H1 (cell line): ENCODE results near the gene FOXP2. TPM values are rescaled to one million over a fixed set of nuclear protein-coding genes. Genes with fewer than 3 reads are reported as not detected.

Source experiments
- CTCF ChIA-PET: fragments of 300-600 bp; sonication (Branson Sonifier 250); formaldehyde crosslinking; loops from one replicate; lab custom pipeline; 2021; ENCODE audit not compliant: partially characterized antibody; lab: Charles Lee
- POLR2A ChIA-PET: fragments of 300-600 bp; sonication (Branson Sonifier 250); formaldehyde crosslinking; loops from one replicate; lab custom pipeline; 2021; ENCODE audit warnings: inconsistent platforms; ENCODE audit not compliant: partially characterized antibody; lab: Charles Lee
- DNase-seq, 2 experiments: peaks; one replicate each; pipeline versions ENCODE4 v3.0.0 to v3.0.0-alpha.2; 2010 to 2022; ENCODE audit warnings: low spot score in 2 of 2, low read depth in 1 of 2, mixed read lengths in 1 of 2
- FAIRE-seq: peaks from 2 replicates; lab custom pipeline; 2011; peaks lifted over from hg19 to GRCh38; lab: Jason Lieb, UNC
- H2AFZ ChIP-seq: 2 replicates; pipeline ENCODE4 v1.8.1; 2012; ENCODE audit warnings: low read length, inconsistent platforms
- H2AK5ac ChIP-seq: 2 replicates; pipeline ENCODE4 v1.6.1; 2013; ENCODE audit warnings: low read depth, low read length
- H2BK120ac ChIP-seq: replicated peaks from 2 replicates; pipeline ENCODE3; 2013; ENCODE audit warnings: low read depth, low read length, inconsistent platforms
- H2BK12ac ChIP-seq: 2 replicates; pipeline ENCODE4 v1.6.1; 2013; ENCODE audit warnings: low read depth, low read length
- H2BK15ac ChIP-seq: 2 replicates; pipeline ENCODE4 v1.6.1; 2013; ENCODE audit warnings: low read length
- H2BK20ac ChIP-seq: 2 replicates; pipeline ENCODE4 v1.6.1; 2013; ENCODE audit warnings: low read length
- H2BK5ac ChIP-seq: 2 replicates; pipeline ENCODE4 v1.6.1; 2013; ENCODE audit warnings: low read depth, low read length
- H3K14ac ChIP-seq: 2 replicates; pipeline ENCODE4 v1.6.1; 2013; ENCODE audit warnings: inconsistent platforms; ENCODE audit not compliant: insufficient read length
- H3K18ac ChIP-seq: 2 replicates; pipeline ENCODE4 v1.6.1; 2013; ENCODE audit warnings: low read length; ENCODE audit errors: extremely low read depth
- H3K23ac ChIP-seq: 2 replicates; pipeline ENCODE4 v1.6.1; 2013; ENCODE audit warnings: inconsistent platforms; ENCODE audit not compliant: insufficient read length
- H3K23me2 ChIP-seq: 2 replicates; pipeline ENCODE4 v1.6.1; 2013; ENCODE audit warnings: low read depth, low read length
- H3K27ac ChIP-seq: 2 replicates; pipeline ENCODE4 v1.6.1; 2011; ENCODE audit warnings: low read depth, low read length, inconsistent platforms
- H3K27me3 ChIP-seq, 4 experiments: replicated peaks in 1 of 4; 1 replicate in 1 of 4; 2 replicates in 3 of 4; pipeline versions ENCODE4 v1.6.1 to v1.8.1; 2011 to 2013; ENCODE audit warnings: low read length in 3 of 4, mild to moderate bottlenecking in 3 of 4, inconsistent platforms in 2 of 4, mixed read lengths in 2 of 4, moderate library complexity in 1 of 4; ENCODE audit not compliant: control insufficient read depth in 3 of 4, insufficient read depth in 3 of 4; ENCODE audit errors: extremely low read depth in 1 of 4
- H3K36me3 ChIP-seq, 4 experiments: 2 replicates each; pipeline versions ENCODE4 v1.6.1 to v1.8.1; 2011 to 2013; ENCODE audit warnings: mild to moderate bottlenecking in 4 of 4, low read length in 3 of 4, moderate library complexity in 2 of 4, control low read depth in 1 of 4, inconsistent platforms in 1 of 4; ENCODE audit not compliant: insufficient read depth in 4 of 4, control insufficient read depth in 2 of 4
- H3K4ac ChIP-seq: replicated peaks from 2 replicates; pipeline ENCODE3; 2013; ENCODE audit warnings: low read length, low read depth, mixed read lengths, inconsistent platforms; ENCODE audit not compliant: insufficient read length
- H3K4me1 ChIP-seq, 4 experiments: replicated peaks in 1 of 4; 1 replicate in 1 of 4; 2 replicates in 3 of 4; pipeline versions ENCODE4 v1.6.1 to v1.8.1; 2011 to 2013; ENCODE audit warnings: low read length in 3 of 4, inconsistent platforms in 2 of 4, mixed read lengths in 1 of 4; ENCODE audit not compliant: insufficient read depth in 4 of 4, control insufficient read depth in 3 of 4
- H3K4me2 ChIP-seq, 2 experiments: 2 replicates each; pipeline versions ENCODE4 v1.6.1 to v1.8.1; 2011 to 2013; ENCODE audit warnings: low read depth in 2 of 2, low read length in 2 of 2, control low read depth in 1 of 2, inconsistent platforms in 1 of 2, mild to moderate bottlenecking in 1 of 2; ENCODE audit not compliant: insufficient read depth in 1 of 2
- H3K4me3 ChIP-seq, 4 experiments: fragments of 200-600, 300-600 bp in 1 of 4; sonication (generic), shearing (Covaris generic), sonication (Bioruptor Twin) in 1 of 4; 2 replicates each; pipeline versions ENCODE4 v1.5.1 to v1.8.1; 2011 to 2016; ENCODE audit warnings: low read length in 4 of 4, low read depth in 3 of 4, control low read depth in 2 of 4, inconsistent platforms in 2 of 4, mild to moderate bottlenecking in 2 of 4, mixed read lengths in 1 of 4, moderate library complexity in 1 of 4; ENCODE audit not compliant: insufficient read depth in 2 of 4; ENCODE audit errors: extremely low read depth in 1 of 4
- H3K56ac ChIP-seq: replicated peaks from 2 replicates; pipeline ENCODE3; 2013; ENCODE audit warnings: low read depth, mild to moderate bottlenecking, mixed read lengths, low read length, inconsistent platforms; ENCODE audit not compliant: insufficient read length
- H3K79me1 ChIP-seq: 2 replicates; pipeline ENCODE4 v1.6.1; 2013; ENCODE audit warnings: low read depth, low read length, control low read depth
- H3K79me2 ChIP-seq, 2 experiments: 2 replicates each; pipeline versions ENCODE4 v1.6.1 to v1.8.1; 2012 to 2013; ENCODE audit warnings: low read length in 2 of 2, mild to moderate bottlenecking in 2 of 2, inconsistent platforms in 1 of 2; ENCODE audit not compliant: insufficient read depth in 2 of 2, control insufficient read depth in 1 of 2
- H3K9ac ChIP-seq, 4 experiments: replicated peaks in 1 of 4; 1 replicate in 1 of 4; 2 replicates in 3 of 4; pipeline versions ENCODE4 v1.6.1 to v1.8.1; 2011 to 2013; ENCODE audit warnings: low read depth in 3 of 4, low read length in 3 of 4, control low read depth in 2 of 4, mild to moderate bottlenecking in 2 of 4, moderate library complexity in 2 of 4, inconsistent platforms in 1 of 4; ENCODE audit errors: extremely low read depth in 1 of 4
- H3K9me3 ChIP-seq, 2 experiments: 2 replicates each; pipeline versions ENCODE4 v1.6.1 to v1.8.1; 2012 to 2013; ENCODE audit warnings: mild to moderate bottlenecking in 2 of 2, moderate library complexity in 2 of 2, control low read depth in 1 of 2, inconsistent platforms in 1 of 2, low read depth in 1 of 2, low read length in 1 of 2, mixed read lengths in 1 of 2; ENCODE audit not compliant: insufficient read depth in 2 of 2
- H4K20me1 ChIP-seq, 2 experiments: replicated peaks in 1 of 2; 2 replicates each; pipeline versions ENCODE3 to v1.8.1; 2011 to 2013; ENCODE audit warnings: inconsistent platforms in 2 of 2, low read length in 2 of 2, mild to moderate bottlenecking in 1 of 2; ENCODE audit not compliant: insufficient read depth in 2 of 2, control insufficient read depth in 1 of 2
- H4K5ac ChIP-seq: 2 replicates; pipeline ENCODE4 v1.6.1; 2013; ENCODE audit warnings: low read length, low read depth, mixed read lengths, inconsistent platforms; ENCODE audit not compliant: insufficient read length
- H4K8ac ChIP-seq: 2 replicates; pipeline ENCODE4 v1.8.0; 2013; ENCODE audit warnings: mild to moderate bottlenecking, moderate library complexity, low read length, inconsistent platforms; ENCODE audit not compliant: insufficient read depth; ENCODE audit errors: extremely low read depth
- H4K91ac ChIP-seq: replicated peaks from 2 replicates; pipeline ENCODE3; 2013; ENCODE audit warnings: low read length, mixed read lengths, inconsistent platforms; ENCODE audit not compliant: insufficient read length
- ATF3 ChIP-seq: IDR thresholded peaks from 2 replicates; pipeline ENCODE4 v1.6.1; 2011; ENCODE audit warnings: low read depth, mild to moderate bottlenecking, low read length; ENCODE audit not compliant: insufficient read depth
- MAFK ChIP-seq: IDR thresholded peaks from 2 replicates; pipeline ENCODE4 v1.6.1; 2012; ENCODE audit warnings: low read depth, mild to moderate bottlenecking, improper control_type of control experiment, low read length
- NRF1 ChIP-seq: IDR thresholded peaks from 2 replicates; pipeline ENCODE4 v1.6.1; 2011; ENCODE audit warnings: mild to moderate bottlenecking, low read depth, low read length, improper control_type of control experiment
- RFX5 ChIP-seq: IDR thresholded peaks from 2 replicates; pipeline ENCODE4 v1.6.1; 2011; ENCODE audit warnings: low read depth, low read length, improper control_type of control experiment, borderline replicate concordance
- RXRA ChIP-seq: IDR thresholded peaks from 2 replicates; pipeline ENCODE4 v1.6.1; 2011; ENCODE audit warnings: low read depth, mild to moderate bottlenecking, low read length, moderate library complexity; ENCODE audit not compliant: insufficient read depth
- SRF ChIP-seq: IDR thresholded peaks from 2 replicates; pipeline ENCODE4 v1.6.1; 2011; ENCODE audit warnings: mild to moderate bottlenecking, low read depth, low read length, moderate library complexity
- WGBS, 2 experiments: shearing (Covaris generic) in 1 of 2; methylation state at CpG; one replicate each; pipeline versions ENCODE4 v1.1.6 to v1.1.7; 2013 to 2015; ENCODE audit warnings: low lambda C conversion rate in 2 of 2, mixed read lengths in 2 of 2, inconsistent platforms in 1 of 2, low coverage in 1 of 2, missing lambda C conversion rate in 1 of 2; ENCODE audit not compliant: insufficient replicate concordance in 2 of 2, insufficient coverage in 1 of 2, insufficient read length in 1 of 2; ENCODE audit errors: extremely low coverage in 1 of 2, missing lambda C conversion rate in 1 of 2; 5-methylcytosine and 5-hydroxymethylcytosine counted together
- polyA plus RNA-seq, 7 experiments: library from polyadenylated mRNA; depleted of rRNA in 3 of 7; stranded (reverse) in 5 of 7; unstranded in 2 of 7; fragments of >200 nt in 5 of 7; fragments of 200-250 nt in 2 of 7; gene quantifications; 1 replicate in 5 of 7; 2 replicates in 1 of 7; 4 replicates in 1 of 7; pipeline versions ENCODE4 v1.2.1 to v1.2.3, GENCODE V29; 2011 to 2013; ENCODE audit warnings: missing spikeins in 2 of 7, mixed read lengths in 2 of 7
- total RNA-seq: library from RNA; stranded (reverse); fragmentation: NEBNext Ultra II Directional; extraction: Animal tissue kit (Norgen Biotek cat#: 25700); gene quantifications from 2 replicates; pipeline ENCODE4 v1.2.1, GENCODE V29; 2021

The FOXP2 gene
- total and polyA plus RNA-seq, 2 of the 8 experiments (the other 6 are each of a cell fraction or from before 2014, with no cell fraction given) = 0.09 to 0.43 TPM

GRCh38 chr7:114628362-114628761 is 213.7 kb downstream of the FOXP2 start:
- Histone ChIP-seq H4K20me1 (no peaks in the 10 kb centered on the region), H3K9me3 (no peaks in the 10 kb centered on the region), H2BK15ac (no peak overlapping the region), H3K79me2 (no peaks in the 10 kb centered on the region), H3K56ac (no peak overlapping the region), H3K14ac (no peak overlapping the region), H4K91ac (no peak overlapping the region), H3K18ac (no peak overlapping the region), H2AFZ (no peak overlapping the region), H4K8ac (no peak overlapping the region), H2BK20ac (no peak overlapping the region), H3K36me3 (no peaks in the 10 kb centered on the region), H3K27ac (no peak overlapping the region), H3K79me1 (no peaks in the 10 kb centered on the region), H2BK5ac (no peak overlapping the region), H3K23ac (no peak overlapping the region), H3K4ac (no peak overlapping the region), H3K9ac (no peak overlapping the region), H3K4me2 (no peak overlapping the region), H3K4me1 (peaks cover 1 to 16% (median 12%) of the 10 kb centered on the region in 4 experiments; a peak in 6 of 7 replicates), H3K27me3 (no peaks in the 10 kb centered on the region), H3K4me3 (no peak overlapping the region), H3K23me2 (no peaks in the 10 kb centered on the region), H4K5ac (no peak overlapping the region), H2AK5ac (no peak overlapping the region), H2BK12ac (0 out of 2 replicates have a peak overlapping the region, but pooled peaks have one; percentile 29), H2BK120ac (no peak overlapping the region)
- DNase-seq = no peak
- 67% methylated on average over 2 of the region's 2 CpGs; no CpG with 5 or more reads in 1 of the 2 experiments for WGBS, 2 experiments
- no peak for FAIRE-seq
- POLR2A ChIA-PET = no interaction called here
- TF ChIP-seq NRF1 (no peak), ATF3 (no peak), MAFK (no peak), RFX5 (no peak), RXRA (no peak), SRF (no peak)
- CTCF ChIA-PET = no interaction called here
